Progenitor cell of endocrine pancreas (in vitro differentiated cells): ENCODE results near the gene RIMBP2. TPM values are rescaled to one million over a fixed set of nuclear protein-coding genes. Genes with fewer than 3 reads are reported as not detected.

Source experiments
- DNase-seq: peaks from one replicate; pipeline ENCODE4 v3.0.0; 2021; ENCODE audit warnings: low spot score; ENCODE audit not compliant: unreplicated experiment
- H3K27ac Mint-ChIP-seq: 2 replicates; pipeline ENCODE4 v1.8.0; 2021; ENCODE audit warnings: mild to moderate bottlenecking, moderate library complexity, mixed read lengths
- H3K27me3 Mint-ChIP-seq: 2 replicates; pipeline ENCODE4 v1.8.0; 2021; ENCODE audit warnings: mixed read lengths
- H3K36me3 Mint-ChIP-seq: 2 replicates; pipeline ENCODE4 v1.8.0; 2022; ENCODE audit warnings: mixed read lengths; ENCODE audit not compliant: insufficient read depth
- H3K4me1 Mint-ChIP-seq: 2 replicates; pipeline ENCODE4 v1.8.0; 2021; ENCODE audit warnings: low read depth, mixed read lengths
- H3K4me3 Mint-ChIP-seq: 2 replicates; pipeline ENCODE4 v1.8.0; 2021; ENCODE audit warnings: low read depth, mild to moderate bottlenecking, moderate library complexity, mixed read lengths
- H3K9me3 Mint-ChIP-seq: 2 replicates; pipeline ENCODE4 v1.8.0; 2021; ENCODE audit warnings: low read depth, mixed read lengths
- CTCF ChIP-seq: fragments of 200-600 bp; sonication (generic); IDR thresholded peaks from one replicate; pipeline ENCODE4 v1.5.0; 2021; ENCODE audit warnings: antibody characterized with exemption, mild to moderate bottlenecking; ENCODE audit not compliant: unreplicated experiment
- total RNA-seq: library from RNA; stranded (reverse); gene quantifications from 2 replicates; pipeline ENCODE4 v1.2.1, GENCODE V29; 2021

Gene RIMBP2
- total RNA-seq, 1 donor from 2014 or later, result 31.6 TPM

GRCh38 chr12:130675121-130675520 is 41.0 kb downstream of the RIMBP2 start:
- no peak overlapping the region for H3K27ac Mint-ChIP-seq
- DNase-seq, result no peak
- H3K9me3 Mint-ChIP-seq, result no peaks in the 10 kb centered on the region
- TF ChIP-seq CTCF, result no peak
- no peaks in the 10 kb centered on the region for H3K36me3 Mint-ChIP-seq
- H3K27me3 Mint-ChIP-seq, result peaks cover 3% of the 10 kb centered on the region
- no peak overlapping the region for H3K4me3 Mint-ChIP-seq
- H3K4me1 Mint-ChIP-seq, result peaks cover 7% of the 10 kb centered on the region

- H3K27me3 Mint-ChIP-seq, result peaks cover 3% of the 10 kb centered on the region
- H3K9me3 Mint-ChIP-seq, result no peaks in the 10 kb centered on the region
- no peaks in the 10 kb centered on the region for H3K36me3 Mint-ChIP-seq
- H3K27ac Mint-ChIP-seq, result no peak overlapping the region
- TF ChIP-seq CTCF, result no peak
- H3K4me1 Mint-ChIP-seq, result peaks cover 7% of the 10 kb centered on the region
- H3K4me3 Mint-ChIP-seq, result no peak overlapping the region
- no peak for DNase-seq
Observed at GRCh38 chr12:130674676-130675075, 41.4 kb downstream of the RIMBP2 start.

GRCh38 chr12:130673036-130673705 is 42.9 kb downstream of the RIMBP2 start:
- Mint-ChIP-seq H3K4me3 (no peak overlapping the region), H3K4me1 (peaks cover 1% of the 10 kb centered on the region), H3K36me3 (no peaks in the 10 kb centered on the region), H3K27me3 (peaks cover 3% of the 10 kb centered on the region), H3K9me3 (no peaks in the 10 kb centered on the region), H3K27ac (no peak overlapping the region)
- DNase-seq, result no peak
- no peak for TF ChIP-seq CTCF

- Mint-ChIP-seq H3K9me3 (peaks cover 2% of the 10 kb centered on the region), H3K36me3 (peaks cover under 1% of the 10 kb centered on the region), H3K27me3 (peaks cover 3% of the 10 kb centered on the region), H3K4me1 (no peaks in the 10 kb centered on the region), H3K4me3 (no peak overlapping the region), H3K27ac (no peak overlapping the region)
- DNase-seq, result no peak
- no peak for TF ChIP-seq CTCF
Observed at GRCh38 chr12:130672089-130672820, 43.8 kb downstream of the RIMBP2 start.

- H3K27me3 Mint-ChIP-seq, result peaks cover 3% of the 10 kb centered on the region
- peaks cover 2% of the 10 kb centered on the region for H3K36me3 Mint-ChIP-seq
- H3K9me3 Mint-ChIP-seq, result peaks cover 4% of the 10 kb centered on the region
- DNase-seq, result no peak
- H3K4me3 Mint-ChIP-seq, result no peak overlapping the region
- TF ChIP-seq CTCF, result no peak
- no peak overlapping the region for H3K27ac Mint-ChIP-seq
- no peaks in the 10 kb centered on the region for H3K4me1 Mint-ChIP-seq
Observed at GRCh38 chr12:130671556-130671955, 44.5 kb downstream of the RIMBP2 start.
